Measurements from ENCODE around the gene ZBTB42.

- TF ChIP-seq FOXP4 (CRISPR knock-in tag; IDR thresholded peaks at IDR 0.05) (no peak), ZNF317 (CRISPR knock-in tag; IDR thresholded peaks at IDR 0.05; ENCODE audit: borderline replicate concordance, low read depth) (no peak), RORB (CRISPR knock-in tag; IDR thresholded peaks at IDR 0.05) (no peak), SMAD4 (CRISPR knock-in tag; IDR thresholded peaks at IDR 0.05) (no peak), ZBTB21 (CRISPR knock-in tag; IDR thresholded peaks at IDR 0.05; ENCODE audit: borderline replicate concordance) (no peak), CTCF (IDR thresholded peaks at IDR 0.05) (no peak), IRF2 (CRISPR knock-in tag; IDR thresholded peaks at IDR 0.05; ENCODE audit: borderline replicate concordance, low read depth) (no peak), RELA (CRISPR knock-in tag; IDR thresholded peaks at IDR 0.05; ENCODE audit: borderline replicate concordance) (no peak), USF1 (CRISPR knock-in tag; IDR thresholded peaks at IDR 0.05) (no peak), ESRRA (CRISPR knock-in tag; IDR thresholded peaks at IDR 0.05; ENCODE audit: borderline replicate concordance) (no peak), GRHL2 (CRISPR knock-in tag; IDR thresholded peaks at IDR 0.05; ENCODE audit: insufficient replicate concordance, severe bottlenecking) (no peak)
- TF ChIP-seq, protein P1, sequence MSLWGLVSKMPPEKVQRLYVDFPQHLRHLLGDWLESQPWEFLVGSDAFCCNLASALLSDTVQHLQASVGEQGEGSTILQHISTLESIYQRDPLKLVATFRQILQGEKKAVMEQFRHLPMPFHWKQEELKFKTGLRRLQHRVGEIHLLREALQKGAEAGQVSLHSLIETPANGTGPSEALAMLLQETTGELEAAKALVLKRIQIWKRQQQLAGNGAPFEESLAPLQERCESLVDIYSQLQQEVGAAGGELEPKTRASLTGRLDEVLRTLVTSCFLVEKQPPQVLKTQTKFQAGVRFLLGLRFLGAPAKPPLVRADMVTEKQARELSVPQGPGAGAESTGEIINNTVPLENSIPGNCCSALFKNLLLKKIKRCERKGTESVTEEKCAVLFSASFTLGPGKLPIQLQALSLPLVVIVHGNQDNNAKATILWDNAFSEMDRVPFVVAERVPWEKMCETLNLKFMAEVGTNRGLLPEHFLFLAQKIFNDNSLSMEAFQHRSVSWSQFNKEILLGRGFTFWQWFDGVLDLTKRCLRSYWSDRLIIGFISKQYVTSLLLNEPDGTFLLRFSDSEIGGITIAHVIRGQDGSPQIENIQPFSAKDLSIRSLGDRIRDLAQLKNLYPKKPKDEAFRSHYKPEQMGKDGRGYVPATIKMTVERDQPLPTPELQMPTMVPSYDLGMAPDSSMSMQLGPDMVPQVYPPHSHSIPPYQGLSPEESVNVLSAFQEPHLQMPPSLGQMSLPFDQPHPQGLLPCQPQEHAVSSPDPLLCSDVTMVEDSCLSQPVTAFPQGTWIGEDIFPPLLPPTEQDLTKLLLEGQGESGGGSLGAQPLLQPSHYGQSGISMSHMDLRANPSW (CRISPR knock-in tag; conservative IDR thresholded peaks at IDR 0.05; ENCODE audit: low read depth), result no peak
- TF ChIP-seq, protein P2, sequence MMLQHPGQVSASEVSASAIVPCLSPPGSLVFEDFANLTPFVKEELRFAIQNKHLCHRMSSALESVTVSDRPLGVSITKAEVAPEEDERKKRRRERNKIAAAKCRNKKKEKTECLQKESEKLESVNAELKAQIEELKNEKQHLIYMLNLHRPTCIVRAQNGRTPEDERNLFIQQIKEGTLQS (CRISPR knock-in tag; conservative IDR thresholded peaks at IDR 0.05), result no peak
These were observed 17.2 kb downstream of the ZBTB42 start for GRCh38 chr14:104817930-104818713.

Data from WTC11 (cell line).